SK-N-SH (cell line): ENCODE measurements around the gene SYAP1. TPM values are rescaled to one million over a fixed set of nuclear protein-coding genes. Genes with fewer than 3 reads are reported as not detected.

Experiments
- CTCF ChIA-PET: fragments of 300-600, 350-600 bp; formaldehyde crosslinking; extraction: SDS; loops from one replicate; lab custom pipeline; 2021; lab: Yijun Ruan, JAX
- POLR2A ChIA-PET: fragments of 350-600 bp; sonication (Branson Sonifier 250); formaldehyde crosslinking; extraction: SDS; loops from one replicate; lab custom pipeline; 2020; ENCODE audit warnings: antibody characterized with exemption, inconsistent platforms; lab: Yijun Ruan, JAX
- DNase-seq: peaks from one replicate; pipeline ENCODE4 v3.0.0; 2012
- H2AFZ ChIP-seq: fragments of 200-600 bp; sonication (generic); 2 replicates; pipeline ENCODE4 v1.8.1; 2016; ENCODE audit warnings: antibody characterized with exemption, mild to moderate bottlenecking, low read depth
- H3F3A ChIP-seq: fragments of 200-600 bp; sonication (generic); replicated peaks from 2 replicates; pipeline ENCODE3; 2016; ENCODE audit warnings: antibody characterized with exemption, mild to moderate bottlenecking; ENCODE audit not compliant: insufficient read depth
- H3K27ac ChIP-seq, 2 experiments: fragments of 200-500 bp in 1 of 2; fragments of 200-600 bp in 1 of 2; sonication (Bioruptor generic) in 1 of 2; sonication (generic), shearing (Covaris generic) in 1 of 2; 2 replicates each; pipeline versions ENCODE4 v1.5.1 to v1.6.1; 2014 to 2016; ENCODE audit warnings: low read depth in 2 of 2, inconsistent platforms in 1 of 2, low read length in 1 of 2, mild to moderate bottlenecking in 1 of 2, mixed read lengths in 1 of 2
- H3K27me3 ChIP-seq: fragments of 200-600 bp; sonication (generic), shearing (Covaris generic); 2 replicates; pipeline ENCODE4 v1.6.1; 2016; ENCODE audit warnings: mixed run types; ENCODE audit not compliant: insufficient read depth
- H3K36me3 ChIP-seq, 2 experiments: fragments of 200-500 bp in 1 of 2; fragments of 200-600 bp in 1 of 2; sonication (Bioruptor generic) in 1 of 2; sonication (generic) in 1 of 2; replicated peaks in 1 of 2; 2 replicates each; pipeline versions ENCODE3 to v1.5.1; 2014 to 2016; ENCODE audit warnings: low read length in 1 of 2, mild to moderate bottlenecking in 1 of 2; ENCODE audit not compliant: insufficient read depth in 2 of 2, control insufficient read depth in 1 of 2
- H3K4me1 ChIP-seq, 2 experiments: fragments of 200-500 bp in 1 of 2; fragments of 200-600 bp in 1 of 2; sonication (Bioruptor generic) in 1 of 2; sonication (generic), shearing (Covaris generic) in 1 of 2; 2 replicates each; pipeline versions ENCODE4 v1.5.1 to v1.6.1; 2014 to 2016; ENCODE audit warnings: low read depth in 1 of 2, low read length in 1 of 2, mixed run types in 1 of 2; ENCODE audit not compliant: insufficient read depth in 2 of 2, control insufficient read depth in 1 of 2
- H3K4me2 ChIP-seq: fragments of 200-600 bp; sonication (generic), shearing (Covaris generic); 2 replicates; pipeline ENCODE4 v1.6.1; 2017; ENCODE audit warnings: mixed run types
- H3K4me3 ChIP-seq, 2 experiments: fragments of 200-500 bp in 1 of 2; fragments of 200-600 bp in 1 of 2; sonication (Bioruptor generic) in 1 of 2; sonication (generic), shearing (Covaris generic) in 1 of 2; 2 replicates each; pipeline versions ENCODE4 v1.5.1 to v1.8.1; 2014 to 2016; ENCODE audit warnings: low read depth in 2 of 2, inconsistent platforms in 1 of 2, low read length in 1 of 2, mild to moderate bottlenecking in 1 of 2, mixed read lengths in 1 of 2, moderate library complexity in 1 of 2
- H3K79me2 ChIP-seq: fragments of 200-600 bp; sonication (generic); 2 replicates; pipeline ENCODE4 v1.8.1; 2017; ENCODE audit warnings: mild to moderate bottlenecking; ENCODE audit not compliant: insufficient read depth
- H3K9ac ChIP-seq: fragments of 200-600 bp; sonication (generic); 2 replicates; pipeline ENCODE4 v1.6.1; 2017; ENCODE audit warnings: mixed run types
- H3K9me2 ChIP-seq: fragments of 200-600 bp; sonication (generic); 2 replicates; pipeline ENCODE4 v1.6.1; 2017; ENCODE audit warnings: mixed run types
- H3K9me3 ChIP-seq: fragments of 200-600 bp; sonication (generic); 2 replicates; pipeline ENCODE4 v1.6.1; 2017; ENCODE audit warnings: mixed run types, mild to moderate bottlenecking, moderate library complexity
- H4K20me1 ChIP-seq: fragments of 200-600 bp; sonication (generic); 2 replicates; pipeline ENCODE4 v1.6.1; 2017; ENCODE audit warnings: mild to moderate bottlenecking, mixed run types; ENCODE audit not compliant: insufficient read depth
- CHD2 ChIP-seq: fragments of 150-350 bp; IDR thresholded peaks from 2 replicates; pipeline ENCODE4 v1.6.1; 2018; ENCODE audit warnings: low read length; ENCODE audit not compliant: partially characterized antibody
- CTCF ChIP-seq: fragments of 200-600 bp; sonication (generic); IDR thresholded peaks from 2 replicates; pipeline ENCODE4 v1.6.1; 2017; ENCODE audit warnings: antibody characterized with exemption, mild to moderate bottlenecking, moderate library complexity
- EP300 ChIP-seq, 2 experiments: IDR thresholded peaks; 2 replicates each; pipeline versions ENCODE4 v1.4.0 to v1.6.1; 2012; ENCODE audit warnings: borderline replicate concordance in 1 of 2, low read depth in 1 of 2, low read length in 1 of 2
- EZH2phosphoT487 ChIP-seq: fragments of 200-600 bp; sonication (generic); IDR thresholded peaks from 2 replicates; pipeline ENCODE4 v1.6.1; 2017; ENCODE audit warnings: low read depth, mixed run types, mild to moderate bottlenecking, antibody characterized with exemption, moderate library complexity, borderline replicate concordance
- FOSL2 ChIP-seq: IDR thresholded peaks from 2 replicates; pipeline ENCODE4 v1.4.0; 2012; ENCODE audit warnings: low read depth, mild to moderate bottlenecking, moderate library complexity, borderline replicate concordance
- FOXJ3 ChIP-seq: sonication (generic); formaldehyde crosslinking; IDR thresholded peaks from 2 replicates; pipeline ENCODE4 v1.5.1; 2020; ENCODE audit warnings: mild to moderate bottlenecking, missing genetic modification reagents
- FOXM1 ChIP-seq: IDR thresholded peaks from 2 replicates; pipeline ENCODE4 v1.4.0; 2012; ENCODE audit warnings: low read depth, mild to moderate bottlenecking
- GABPA ChIP-seq: IDR thresholded peaks from 2 replicates; pipeline ENCODE4 v1.4.0; 2012; ENCODE audit warnings: low read depth, mild to moderate bottlenecking
- IRF3 ChIP-seq: fragments of 150-350 bp; IDR thresholded peaks from 2 replicates; pipeline ENCODE4 v1.6.1; 2016; ENCODE audit warnings: mild to moderate bottlenecking, low read depth, low read length
- MAX ChIP-seq: IDR thresholded peaks from 2 replicates; pipeline ENCODE4 v1.4.0; 2012; ENCODE audit warnings: low read depth
- MEF2A ChIP-seq: IDR thresholded peaks from 2 replicates; pipeline ENCODE4 v1.4.0; 2012; ENCODE audit warnings: low read depth, borderline replicate concordance
- NFIC ChIP-seq: IDR thresholded peaks from 2 replicates; pipeline ENCODE4 v1.4.0; 2012; ENCODE audit warnings: borderline replicate concordance
- NRF1 ChIP-seq: IDR thresholded peaks from 2 replicates; pipeline ENCODE4 v1.6.1; 2012; ENCODE audit warnings: low read depth, mild to moderate bottlenecking, low read length
- RAD21 ChIP-seq: IDR thresholded peaks from 2 replicates; pipeline ENCODE4 v1.6.1; 2012; ENCODE audit warnings: mild to moderate bottlenecking, low read length
- RCOR1 ChIP-seq: fragments of 150-350 bp; IDR thresholded peaks from 2 replicates; pipeline ENCODE4 v1.6.1; 2017; ENCODE audit warnings: antibody characterized with exemption, low read length
- REST ChIP-seq: IDR thresholded peaks from 2 replicates; pipeline ENCODE4 v1.6.1; 2012; ENCODE audit warnings: mild to moderate bottlenecking, low read depth, low read length, moderate library complexity
- SIN3A ChIP-seq: IDR thresholded peaks from 2 replicates; pipeline ENCODE4 v1.6.1; 2012; ENCODE audit warnings: low read depth, mild to moderate bottlenecking, low read length, moderate library complexity, borderline replicate concordance
- TAF1 ChIP-seq: IDR thresholded peaks from 2 replicates; pipeline ENCODE4 v1.6.1; 2012; ENCODE audit warnings: low read depth, mild to moderate bottlenecking, low read length, moderate library complexity, borderline replicate concordance
- TCF12 ChIP-seq: IDR thresholded peaks from 2 replicates; pipeline ENCODE4 v1.4.0; 2012
- TEAD4 ChIP-seq: IDR thresholded peaks from 2 replicates; pipeline ENCODE4 v1.4.0; 2012; ENCODE audit warnings: mild to moderate bottlenecking, borderline replicate concordance; ENCODE audit not compliant: insufficient read depth
- USF1 ChIP-seq: IDR thresholded peaks from 2 replicates; pipeline ENCODE4 v1.4.0; 2012; ENCODE audit warnings: low read depth, borderline replicate concordance
- USF2 ChIP-seq: fragments of 150-350 bp; IDR thresholded peaks from 2 replicates; pipeline ENCODE4 v1.6.1; 2017; ENCODE audit warnings: antibody characterized with exemption, low read length, low read depth, borderline replicate concordance
- YY1 ChIP-seq: IDR thresholded peaks from 2 replicates; pipeline ENCODE4 v1.4.0; 2012; ENCODE audit warnings: low read depth, mild to moderate bottlenecking
- WGBS: methylation state at CpG from one replicate; pipeline ENCODE4 v1.1.6; 2017; ENCODE audit warnings: low lambda C conversion rate; 5-methylcytosine and 5-hydroxymethylcytosine counted together
- polyA plus RNA-seq, 3 experiments: library from polyadenylated mRNA; depleted of rRNA; stranded (reverse); fragments of >200 nt; gene quantifications; 2 replicates each; pipeline ENCODE4 v1.2.3, GENCODE V29; 2012

The SYAP1 gene
- polyA plus RNA-seq, 1 of the 3 experiments (the other 2 are of a cell fraction) = 11.9 TPM

- peak; percentile 44 for DNase-seq
- H3K4me2 ChIP-seq = no peak overlapping the region
- peak overlapping the region; percentile 65; the same call in 1 of the 2 replicates for H3K9ac ChIP-seq
- H4K20me1 ChIP-seq = no peaks in the 10 kb centered on the region
- POLR2A ChIA-PET = interaction anchor here (0.6 to 1.0 kb wide), 4 partner anchors 52 to 111 kb away, joined by 3 to 7 read pairs (median 4); partner anchors contain the start of gene SYAP1
- H3K9me2 ChIP-seq = no peaks in the 10 kb centered on the region
- peaks cover 21% of the 10 kb centered on the region for H3F3A ChIP-seq
- no peaks in the 10 kb centered on the region for H3K36me3 ChIP-seq
- no peaks in the 10 kb centered on the region for H3K4me1 ChIP-seq
- H3K4me3 ChIP-seq = no peak overlapping the region
- peak overlapping the region; percentile 85 for H3K27ac ChIP-seq
- no peaks in the 10 kb centered on the region for H3K27me3 ChIP-seq
- H3K79me2 ChIP-seq = no peaks in the 10 kb centered on the region
- CTCF ChIA-PET = no interaction called here
- H2AFZ ChIP-seq = peak overlapping the region; percentile 92; the same call in 1 of the 2 replicates
- WGBS = 41% methylated on average over 16 of the region's 16 CpGs
- no peaks in the 10 kb centered on the region for H3K9me3 ChIP-seq
- TF ChIP-seq FOSL2 = peak; percentile 65; the same call in 1 of the 2 replicates
- TF ChIP-seq RAD21 = no peak
- no peak for TF ChIP-seq FOXM1
- no peak for TF ChIP-seq RCOR1
- TF ChIP-seq TAF1 = peak; percentile 67; the same call in 1 of the 2 replicates
- no peak for TF ChIP-seq EZH2phosphoT487
- TF ChIP-seq CHD2 = no peak
- no peak for TF ChIP-seq MEF2A
- peak; percentile 99 for TF ChIP-seq SIN3A
- no peak for TF ChIP-seq USF1
- no peak for TF ChIP-seq USF2
- no peak for TF ChIP-seq NRF1
- TF ChIP-seq YY1 = peak; percentile 59; the same call in 1 of the 2 replicates
- no peak; the same call in 1 of the 2 replicates for TF ChIP-seq TCF12
- TF ChIP-seq REST = no peak
- TF ChIP-seq IRF3 = no peak
- TF ChIP-seq MAX = peak; percentile 22; the same call in 1 of the 2 replicates
- 0 out of 2 replicates have a peak, but pooled peaks have one; percentile 56 for TF ChIP-seq TEAD4
- TF ChIP-seq CTCF = no peak
- TF ChIP-seq GABPA = no peak
- no peak for TF ChIP-seq FOXJ3 (CRISPR knock-in tag)
- peak in 1 of 2 experiments; percentile 7; a peak in 1 of 4 replicates for TF ChIP-seq EP300 (IDR thresholded peaks at IDR 0.05; ENCODE audit: borderline replicate concordance in 1 of 2, low read depth in 1 of 2, low read length in 1 of 2)
- TF ChIP-seq NFIC = no peak
These were observed 52.3 kb downstream of the SYAP1 start for GRCh38 chrX:16771483-16772398.
